OCI-LY7 (cell line): ENCODE measurements around the gene AXIN1.

ENCODE experiments used
- CTCF ChIP-seq: fragments of 200-600 bp; sonication (generic); conservative IDR thresholded peaks from 2 replicates; pipeline ENCODE4 v1.5.1; 2014; ENCODE audit warnings: mild to moderate bottlenecking, antibody characterized with exemption, low read length, moderate library complexity, mixed read lengths
- EZH2phosphoT487 ChIP-seq: fragments of 200-600 bp; sonication (generic); IDR thresholded peaks from 2 replicates; pipeline ENCODE4 v1.6.1; 2018; ENCODE audit warnings: low read depth, borderline replicate concordance, mild to moderate bottlenecking, mixed run types, antibody characterized with exemption, low read length, moderate library complexity, mixed read lengths

- TF ChIP-seq CTCF (no peak), EZH2phosphoT487 (no peak)
These were observed 19.0 kb downstream of the AXIN1 start for GRCh38 chr16:333406-334094.
